Ovary (tissue), 9 donors: Measurements from ENCODE around the gene NME9. TPM values are rescaled to one million over a fixed set of nuclear protein-coding genes. Genes with fewer than 3 reads are reported as not detected.

ENCODE experiments used
- DNase-seq, 5 donors: peaks; one replicate each; pipeline ENCODE4 v3.0.0-alpha.2; 2019 to 2020
- H3K27ac ChIP-seq, 2 donors: fragments of 200-600 bp; one replicate each; pipeline versions ENCODE4 v1.5.1 to v1.8.0; 2019 to 2022
- H3K27me3 ChIP-seq: fragments of 200-600 bp; one replicate; pipeline ENCODE4 v1.8.0; 2022
- H3K36me3 ChIP-seq: fragments of 200-600 bp; sonication (generic); one replicate; pipeline ENCODE4 v1.5.1; 2019
- H3K4me1 ChIP-seq: one replicate; pipeline ENCODE4 v1.8.1; 2013; ENCODE audit warnings: mild to moderate bottlenecking, moderate library complexity; ENCODE audit not compliant: insufficient read depth
- H3K4me3 ChIP-seq: fragments of 200-600 bp; sonication (generic); one replicate; pipeline ENCODE4 v1.5.1; 2017
- H3K9me3 ChIP-seq, 2 donors: fragments of 200-600 bp in 1 of 2; sonication (generic) in 1 of 2; one replicate each; pipeline versions ENCODE4 v1.5.1 to v1.8.1; 2013 to 2019; ENCODE audit warnings: mild to moderate bottlenecking in 1 of 2, moderate library complexity in 1 of 2
- EP300 ChIP-seq: sonication (generic); formaldehyde crosslinking; IDR thresholded peaks from one replicate; pipeline ENCODE4 v1.6.1; 2017; ENCODE audit warnings: antibody characterized with exemption
- POLR2A ChIP-seq: fragments of 450-650 bp; IDR thresholded peaks from one replicate; pipeline ENCODE4 v1.6.1; 2017; ENCODE audit warnings: antibody characterized with exemption, mild to moderate bottlenecking, moderate library complexity
- WGBS, 3 donors: extraction: QIAGEN DNeasy Blood & Tissue Kit in 1 of 3; methylation state at CpG; one replicate each; pipeline versions ENCODE4 v1.1.5 to v1.1.7; 2013 to 2017; 5-methylcytosine and 5-hydroxymethylcytosine counted together
- intact Hi-C, 4 donors: fragments of 100-400 bp; cut with DNase I; formaldehyde crosslinking; loops; one replicate each; pipeline versions ENCODE4 v1.11.0 to v1.15.1; 2022 to 2023
- polyA plus RNA-seq, 2 donors: library from polyadenylated mRNA; stranded (reverse); fragments of 200-250 nt in 1 of 2; fragments of 350-450 nt in 1 of 2; fragmentation: Illumina TruSeq in 1 of 2; extraction: RNeasy Lipid Tissue Mini Kit (QIAGEN cat#74804) in 1 of 2; gene quantifications; one replicate each; pipeline ENCODE4 v1.2.3, GENCODE V29; 2013 to 2014
- total RNA-seq, 7 donors: library from RNA; depleted of rRNA in 2 of 7; stranded (reverse); fragments of >200 nt in 2 of 7; fragmentation: NEBNext Ultra II Directional in 3 of 7; extraction: Animal tissue kit (Norgen Biotek cat#: 25700) in 3 of 7; gene quantifications; one replicate each; pipeline versions ENCODE4 v1.1.0 to v1.2.4, GENCODE V29; 2016 to 2023
- TF ChIP-seq, protein P1 (sequence below), 3 donors: fragments of 450-650 bp in 2 of 3; fragments of 200-600 bp in 1 of 3; IDR thresholded peaks; one replicate each; pipeline versions ENCODE4 v1.5.1 to v1.8.0; 2016 to 2022; ENCODE audit warnings: antibody characterized with exemption in 3 of 3, mild to moderate bottlenecking in 1 of 3
- donor health status: DM: no; HTN: no; CAD: no; lungs with moderate emphysema.
- donor health status: DM: no; HTN: no; CAD: no.
- donor health status: Bipolar disorder and iron deficiency.
- donor health status: DM: yes; HTN: yes; CAD: no.
- donor health status: DM: no; HTN: no; CAD: no.
- donor health status: DM: yes; HTN: yes; CAD: no.

NME9 gene
- total and polyA plus RNA-seq, 9 donors, result 0.23 to 9.8 (median 0.82) TPM

DNA sequence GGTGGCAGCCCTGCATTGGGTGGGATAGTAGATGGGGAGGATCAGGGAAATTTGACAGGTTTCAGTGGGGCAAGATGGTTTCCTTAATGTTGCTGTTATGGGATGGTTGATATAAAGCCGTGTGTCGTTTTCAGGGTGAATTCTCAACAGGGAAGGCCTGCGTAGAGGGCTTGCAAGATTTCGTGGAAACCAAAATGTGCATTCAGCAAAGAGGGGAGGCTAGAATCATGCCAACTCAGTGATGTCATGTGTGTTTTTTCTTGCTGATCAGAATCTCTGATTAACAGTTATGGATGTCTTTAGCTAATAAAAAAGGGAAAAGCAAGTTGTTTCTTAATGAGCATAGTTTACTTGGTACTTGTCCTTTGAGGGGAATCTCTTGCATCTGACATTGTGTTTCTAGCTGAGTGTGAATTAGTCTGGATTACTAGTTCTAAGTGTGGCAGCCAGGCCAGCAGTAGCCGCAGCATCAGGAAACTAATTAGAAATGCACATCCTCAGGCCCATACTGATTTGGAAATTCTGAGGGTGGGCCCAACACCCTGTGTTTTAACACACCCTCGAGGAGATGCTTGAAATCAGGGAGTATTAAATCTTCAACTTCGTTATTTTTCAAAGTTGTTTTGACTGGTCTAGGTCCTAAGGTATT lies 43.6 kb upstream of the NME9 start:
- 81 to 87% (median 85%) methylated on average over 7 of the region's 7 CpGs for WGBS, 3 donors
- H3K27me3 ChIP-seq, result no peaks in the 10 kb centered on the region
- no peak for TF ChIP-seq POLR2A
- no peak for TF ChIP-seq EP300
- TF ChIP-seq, protein P1, sequence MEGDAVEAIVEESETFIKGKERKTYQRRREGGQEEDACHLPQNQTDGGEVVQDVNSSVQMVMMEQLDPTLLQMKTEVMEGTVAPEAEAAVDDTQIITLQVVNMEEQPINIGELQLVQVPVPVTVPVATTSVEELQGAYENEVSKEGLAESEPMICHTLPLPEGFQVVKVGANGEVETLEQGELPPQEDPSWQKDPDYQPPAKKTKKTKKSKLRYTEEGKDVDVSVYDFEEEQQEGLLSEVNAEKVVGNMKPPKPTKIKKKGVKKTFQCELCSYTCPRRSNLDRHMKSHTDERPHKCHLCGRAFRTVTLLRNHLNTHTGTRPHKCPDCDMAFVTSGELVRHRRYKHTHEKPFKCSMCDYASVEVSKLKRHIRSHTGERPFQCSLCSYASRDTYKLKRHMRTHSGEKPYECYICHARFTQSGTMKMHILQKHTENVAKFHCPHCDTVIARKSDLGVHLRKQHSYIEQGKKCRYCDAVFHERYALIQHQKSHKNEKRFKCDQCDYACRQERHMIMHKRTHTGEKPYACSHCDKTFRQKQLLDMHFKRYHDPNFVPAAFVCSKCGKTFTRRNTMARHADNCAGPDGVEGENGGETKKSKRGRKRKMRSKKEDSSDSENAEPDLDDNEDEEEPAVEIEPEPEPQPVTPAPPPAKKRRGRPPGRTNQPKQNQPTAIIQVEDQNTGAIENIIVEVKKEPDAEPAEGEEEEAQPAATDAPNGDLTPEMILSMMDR (IDR thresholded peaks at IDR 0.05), result no peak
- peaks cover 8% of the 10 kb centered on the region for H3K4me1 ChIP-seq
- DNase-seq, result no peak
- intact Hi-C loops, result no loop called here
- no peak overlapping the region for H3K4me3 ChIP-seq
- H3K9me3 ChIP-seq, result no peaks in the 10 kb centered on the region
- no peaks in the 10 kb centered on the region for H3K36me3 ChIP-seq
- no peak overlapping the region for H3K27ac ChIP-seq

DNA sequence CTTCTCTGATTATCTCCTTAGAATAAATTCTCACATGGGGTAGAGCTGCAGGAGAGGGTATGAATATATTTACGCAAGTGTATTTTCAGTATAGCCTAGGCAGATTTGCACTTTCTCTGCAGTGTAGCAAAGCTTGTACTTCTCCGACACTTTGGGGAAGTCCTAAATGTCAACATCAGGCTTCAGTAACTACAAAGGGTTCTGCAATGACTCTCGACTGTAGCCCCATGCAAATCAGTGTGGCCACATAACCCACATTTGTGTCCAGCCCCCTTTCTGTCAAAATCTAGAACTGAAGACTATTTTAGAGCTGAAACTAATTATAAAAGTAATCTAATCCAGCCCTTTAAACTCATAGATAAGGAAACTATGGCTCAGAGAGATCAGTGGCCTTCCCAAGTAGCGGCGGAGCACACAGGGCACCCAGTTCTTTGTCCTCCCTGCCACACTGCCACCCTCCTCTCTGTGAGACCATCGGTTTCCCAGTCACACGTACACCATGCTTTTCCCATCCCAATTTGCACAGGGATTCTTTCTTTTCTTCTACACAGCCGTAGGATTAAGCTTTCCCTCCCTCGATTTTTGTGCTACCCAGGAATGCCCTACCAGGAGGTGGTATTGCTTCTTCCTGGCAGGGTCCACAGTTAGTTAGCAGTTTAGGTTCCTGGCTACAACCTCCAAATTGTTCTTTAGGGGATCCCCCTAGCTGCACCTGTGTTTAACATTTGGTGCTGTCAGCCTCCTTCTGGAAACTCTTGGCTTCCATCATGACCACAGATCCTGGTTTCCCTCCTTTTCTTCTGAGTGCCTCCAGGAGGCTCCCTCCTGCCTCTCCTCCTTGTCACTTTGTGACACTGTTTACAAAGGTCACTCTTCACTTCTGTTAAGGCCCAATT lies 41.7 kb upstream of the NME9 start:
- 91 to 94% (median 94%) methylated on average over 9 of the region's 9 CpGs for WGBS, 3 donors
- peaks cover 19% of the 10 kb centered on the region for H3K4me1 ChIP-seq
- intact Hi-C loops, result no loop called here

DNA sequence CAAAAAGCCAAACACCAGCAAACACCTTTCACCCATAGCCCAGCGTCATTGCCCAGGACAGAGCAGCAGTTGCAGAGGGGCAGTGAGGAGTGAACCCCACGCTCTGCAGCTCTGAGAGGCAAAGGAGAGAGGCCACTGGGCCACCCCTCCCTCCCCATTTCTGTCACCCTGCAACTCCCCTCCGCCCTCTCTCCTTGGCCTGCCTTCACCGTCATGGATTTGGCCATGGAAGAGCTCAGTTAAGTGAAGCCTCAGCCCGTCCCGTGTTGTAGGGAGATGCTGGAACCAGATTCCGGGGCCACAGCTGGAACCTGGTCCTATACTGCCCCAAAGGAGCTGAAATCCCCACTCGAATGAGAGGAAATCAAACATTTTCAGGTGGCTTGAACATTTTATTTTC lies 40.7 kb upstream of the NME9 start:
- Histone ChIP-seq H3K27me3 (no peaks in the 10 kb centered on the region), H3K4me3 (no peak overlapping the region), H3K4me1 (peaks cover 23% of the 10 kb centered on the region), H3K27ac (no peak overlapping the region), H3K9me3 (no peaks in the 10 kb centered on the region), H3K36me3 (no peaks in the 10 kb centered on the region)
- DNase-seq, result no peak
- WGBS, 3 donors, result 82 to 86% (median 82%) methylated on average over 8 of the region's 8 CpGs
- TF ChIP-seq EP300, result no peak
- TF ChIP-seq, protein P1 (IDR thresholded peaks at IDR 0.05), result no peak
- no peak for TF ChIP-seq POLR2A
- intact Hi-C loops, result no loop called here

More for the DNA sequence above, 41.7 kb upstream of the NME9 start:
- no peaks in the 10 kb centered on the region for H3K27me3 ChIP-seq
- no peak overlapping the region for H3K4me3 ChIP-seq
- H3K36me3 ChIP-seq, result no peaks in the 10 kb centered on the region
- no peaks in the 10 kb centered on the region for H3K9me3 ChIP-seq
- no peak for DNase-seq
- TF ChIP-seq POLR2A (no peak), EP300 (no peak)
- TF ChIP-seq, protein P1 (IDR thresholded peaks at IDR 0.05), result no peak
- no peak overlapping the region for H3K27ac ChIP-seq

DNA sequence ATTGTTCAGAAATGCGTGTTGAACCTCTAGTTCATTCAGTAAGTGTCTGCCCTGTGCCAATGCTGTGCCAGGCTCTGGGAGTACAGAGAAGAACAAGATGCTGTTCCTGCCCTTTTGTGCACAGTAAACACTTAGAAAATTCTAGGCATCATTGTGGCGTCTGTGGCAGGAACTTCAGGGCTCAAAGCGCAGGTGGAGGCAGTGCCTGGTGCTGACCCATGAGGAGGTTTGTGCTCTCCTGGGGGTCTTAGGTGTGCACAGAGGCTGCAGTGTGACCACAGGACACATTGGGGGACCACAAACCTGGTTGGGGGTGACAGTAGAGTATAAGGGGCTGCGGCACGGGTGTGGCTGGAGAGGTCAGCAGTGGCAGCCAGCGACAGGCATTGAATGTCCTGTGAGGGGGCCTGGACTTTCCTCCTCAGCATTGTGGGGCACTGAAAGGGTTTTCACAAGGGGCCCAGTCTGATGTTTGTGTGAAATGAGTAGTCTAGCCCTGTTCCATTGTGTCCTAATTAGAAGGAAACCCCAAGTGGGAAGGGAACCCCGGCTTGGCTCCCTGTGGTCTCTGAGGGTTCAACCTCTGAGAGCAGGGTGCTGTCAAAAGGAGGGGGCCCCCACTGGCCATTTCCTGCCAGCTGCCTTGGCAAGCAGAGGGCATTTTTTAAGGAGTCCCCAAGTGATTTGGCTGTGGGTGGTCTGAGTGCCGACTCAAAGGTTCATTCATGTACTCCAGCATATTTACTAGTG lies 39.7 kb upstream of the NME9 start:
- Histone ChIP-seq H3K4me1 (peaks cover 26% of the 10 kb centered on the region), H3K27ac (no peak overlapping the region)
- no peak for DNase-seq

More for the DNA sequence above, 39.7 kb upstream of the NME9 start:
- 62 to 65% (median 64%) methylated on average over 8 of the region's 8 CpGs for WGBS, 3 donors
- Histone ChIP-seq H3K36me3 (no peaks in the 10 kb centered on the region), H3K9me3 (no peaks in the 10 kb centered on the region), H3K27me3 (no peaks in the 10 kb centered on the region), H3K4me3 (no peak overlapping the region)
- TF ChIP-seq EP300, result no peak
- no peak for TF ChIP-seq POLR2A
- TF ChIP-seq, protein P1 (IDR thresholded peaks at IDR 0.05), result no peak
- intact Hi-C loops, result no loop called here
